Activated naive CD8-positive, alpha-beta T cell treated with anti-CD3 and anti-CD28 coated beads for 36 hours (primary cell): ENCODE measurements around the gene COG5. TPM values are rescaled to one million over a fixed set of nuclear protein-coding genes. Genes with fewer than 3 reads are reported as not detected.
A peak's percentile ranks its signal among the peaks of the same experiment; 100 is the strongest.

Experiments
- DNase-seq: peaks from one replicate; pipeline ENCODE4 v3.0.0; 2021
- H3K27ac Mint-ChIP-seq: one replicate; pipeline ENCODE4 v1.8.0; 2022; ENCODE audit warnings: mild to moderate bottlenecking, moderate library complexity, mixed read lengths
- H3K27me3 Mint-ChIP-seq: one replicate; pipeline ENCODE4 v1.8.0; 2022; ENCODE audit warnings: mild to moderate bottlenecking, mixed read lengths
- H3K36me3 Mint-ChIP-seq: one replicate; pipeline ENCODE4 v1.8.0; 2021; ENCODE audit warnings: mild to moderate bottlenecking, mixed read lengths
- H3K4me1 Mint-ChIP-seq: one replicate; pipeline ENCODE4 v1.8.0; 2021; ENCODE audit warnings: mixed read lengths
- H3K4me3 Mint-ChIP-seq: one replicate; pipeline ENCODE4 v1.8.0; 2022; ENCODE audit warnings: mild to moderate bottlenecking, moderate library complexity, mixed read lengths
- H3K9me3 Mint-ChIP-seq: one replicate; pipeline ENCODE4 v1.8.0; 2022; ENCODE audit warnings: mixed read lengths
- total RNA-seq, 2 experiments: library from RNA; stranded (reverse); gene quantifications; one replicate each; pipeline ENCODE4 v1.2.3, GENCODE V29; 2021

Gene COG5
- total RNA-seq, 2 experiments from 2014 or later: 29.6 TPM

GRCh38 chr7:107502797-107503196 is 60.9 kb downstream of the COG5 start:
- DNase-seq: no peak
- Mint-ChIP-seq H3K36me3 (peaks cover 16% of the 10 kb centered on the region), H3K4me3 (no peak overlapping the region), H3K27ac (no peak overlapping the region), H3K4me1 (peaks cover 17% of the 10 kb centered on the region), H3K9me3 (peaks cover 3% of the 10 kb centered on the region), H3K27me3 (no peaks in the 10 kb centered on the region)

DNA sequence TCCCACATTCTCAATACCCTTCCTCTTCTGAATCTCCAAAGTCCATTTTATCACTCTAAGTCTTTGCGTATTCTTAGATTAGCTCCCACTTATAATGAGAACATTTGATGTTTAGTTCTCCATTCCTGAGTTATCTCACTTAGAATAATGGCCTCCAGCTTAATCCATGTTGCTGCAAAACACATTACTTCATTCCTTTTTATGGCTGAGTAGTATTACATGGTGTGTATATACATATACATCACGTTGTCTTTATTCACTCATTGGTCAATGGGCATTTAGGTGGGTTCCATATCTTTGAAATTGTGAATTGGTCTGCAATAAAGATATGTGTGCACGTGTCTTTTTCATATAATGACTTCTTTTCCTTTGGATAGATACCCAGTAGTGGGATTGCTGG is 61.6 kb downstream of the COG5 start:
- DNase-seq: no peak
- Mint-ChIP-seq H3K4me1 (peaks cover 14% of the 10 kb centered on the region), H3K36me3 (peaks cover 16% of the 10 kb centered on the region), H3K9me3 (peaks cover 1% of the 10 kb centered on the region), H3K4me3 (no peak overlapping the region), H3K27ac (no peak overlapping the region), H3K27me3 (no peaks in the 10 kb centered on the region)

- no peak overlapping the region for H3K27ac Mint-ChIP-seq
Measured at GRCh38 chr7:107501593-107501992, 62.1 kb downstream of the COG5 start.

GRCh38 chr7:107499731-107500130 is 64.0 kb downstream of the COG5 start:
- H3K36me3 Mint-ChIP-seq: peaks cover 25% of the 10 kb centered on the region
- H3K4me1 Mint-ChIP-seq: peaks cover 11% of the 10 kb centered on the region
- DNase-seq: no peak
- peaks cover 5% of the 10 kb centered on the region for H3K9me3 Mint-ChIP-seq
- H3K4me3 Mint-ChIP-seq: no peak overlapping the region
- H3K27ac Mint-ChIP-seq: no peak overlapping the region
- H3K27me3 Mint-ChIP-seq: no peaks in the 10 kb centered on the region

More at GRCh38 chr7:107501593-107501992, 62.1 kb downstream of the COG5 start:
- Mint-ChIP-seq H3K9me3 (peaks cover 3% of the 10 kb centered on the region), H3K4me1 (peaks cover 14% of the 10 kb centered on the region), H3K36me3 (peaks cover 20% of the 10 kb centered on the region), H3K27me3 (no peaks in the 10 kb centered on the region), H3K4me3 (no peak overlapping the region)
- peak; percentile 6 for DNase-seq

- H3K9me3 Mint-ChIP-seq: peaks cover 6% of the 10 kb centered on the region
- peaks cover 17% of the 10 kb centered on the region for H3K4me1 Mint-ChIP-seq
- DNase-seq: no peak
- H3K36me3 Mint-ChIP-seq: peaks cover 40% of the 10 kb centered on the region
- H3K4me3 Mint-ChIP-seq: no peak overlapping the region
- no peak overlapping the region for H3K27ac Mint-ChIP-seq
- no peaks in the 10 kb centered on the region for H3K27me3 Mint-ChIP-seq
Measured at GRCh38 chr7:107495516-107495915, 68.2 kb downstream of the COG5 start.

GRCh38 chr7:107494884-107495283 is 68.8 kb downstream of the COG5 start:
- H3K27ac Mint-ChIP-seq: no peak overlapping the region
- H3K27me3 Mint-ChIP-seq: no peaks in the 10 kb centered on the region
- no peak overlapping the region for H3K4me3 Mint-ChIP-seq
- no peak for DNase-seq
- H3K4me1 Mint-ChIP-seq: peaks cover 17% of the 10 kb centered on the region
- H3K36me3 Mint-ChIP-seq: peaks cover 46% of the 10 kb centered on the region
- H3K9me3 Mint-ChIP-seq: peaks cover 6% of the 10 kb centered on the region

- no peak overlapping the region for H3K4me3 Mint-ChIP-seq
- H3K4me1 Mint-ChIP-seq: peaks cover 19% of the 10 kb centered on the region
- H3K27me3 Mint-ChIP-seq: no peaks in the 10 kb centered on the region
- no peak overlapping the region for H3K27ac Mint-ChIP-seq
- peaks cover 6% of the 10 kb centered on the region for H3K9me3 Mint-ChIP-seq
- DNase-seq: no peak
- H3K36me3 Mint-ChIP-seq: peaks cover 46% of the 10 kb centered on the region
Measured at GRCh38 chr7:107494315-107494751, 69.4 kb downstream of the COG5 start.

- peaks cover 20% of the 10 kb centered on the region for H3K4me1 Mint-ChIP-seq
- H3K4me3 Mint-ChIP-seq: no peak overlapping the region
- peaks cover 41% of the 10 kb centered on the region for H3K36me3 Mint-ChIP-seq
- H3K27me3 Mint-ChIP-seq: no peaks in the 10 kb centered on the region
- peaks cover 5% of the 10 kb centered on the region for H3K9me3 Mint-ChIP-seq
- DNase-seq: no peak
- no peak overlapping the region for H3K27ac Mint-ChIP-seq
Measured at GRCh38 chr7:107492875-107493274, 70.8 kb downstream of the COG5 start.

DNA sequence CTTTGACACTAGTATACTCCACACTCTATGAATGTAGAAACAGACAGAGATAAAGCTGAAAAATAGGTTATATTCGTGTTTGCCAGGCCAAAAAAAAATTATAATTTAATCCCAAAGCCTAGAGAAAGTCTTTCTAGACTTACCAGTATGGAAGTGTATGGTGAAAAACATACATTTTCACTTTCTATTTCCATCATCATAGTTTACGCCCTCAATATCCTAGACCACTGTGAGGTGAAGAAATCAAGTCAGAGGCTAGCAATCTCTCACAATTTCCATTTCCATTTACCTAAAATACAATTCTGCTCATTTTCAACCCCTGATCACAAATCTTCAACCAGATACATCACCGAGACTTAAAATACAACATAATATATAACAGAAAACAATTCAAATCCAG is 77.7 kb downstream of the COG5 start:
- Mint-ChIP-seq H3K27ac (no peak overlapping the region), H3K36me3 (peaks cover 27% of the 10 kb centered on the region), H3K27me3 (no peaks in the 10 kb centered on the region), H3K4me1 (peaks cover 21% of the 10 kb centered on the region), H3K9me3 (peaks cover 6% of the 10 kb centered on the region), H3K4me3 (no peak overlapping the region)
- DNase-seq: no peak

- H3K9me3 Mint-ChIP-seq: peaks cover 6% of the 10 kb centered on the region
Measured at GRCh38 chr7:107482571-107482970, 81.1 kb downstream of the COG5 start.

DNA sequence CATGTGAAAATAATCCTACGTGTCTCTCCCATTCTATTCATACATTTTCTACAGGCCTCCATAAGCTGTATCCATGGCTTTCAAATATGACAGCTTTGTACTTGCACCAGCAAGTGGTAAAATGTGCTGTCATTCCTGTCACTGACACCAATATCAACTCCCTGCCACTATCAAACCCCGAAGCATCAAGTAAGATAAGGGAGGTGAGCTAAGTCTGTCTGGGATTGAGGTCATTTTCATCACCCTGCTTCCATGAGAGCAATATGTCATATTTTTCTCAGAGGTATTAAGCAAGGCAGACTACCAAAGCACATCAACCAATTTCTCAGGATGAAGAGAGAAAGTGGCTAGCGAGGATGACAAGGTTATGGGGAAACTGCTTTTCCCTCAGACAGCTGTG is 82.8 kb downstream of the COG5 start:
- Mint-ChIP-seq H3K27ac (no peak overlapping the region), H3K36me3 (peaks cover 8% of the 10 kb centered on the region), H3K27me3 (no peaks in the 10 kb centered on the region), H3K4me1 (peaks cover 17% of the 10 kb centered on the region), H3K9me3 (peaks cover 5% of the 10 kb centered on the region), H3K4me3 (no peak overlapping the region)
- no peak for DNase-seq

More at GRCh38 chr7:107482571-107482970, 81.1 kb downstream of the COG5 start:
- no peak for DNase-seq
- no peak overlapping the region for H3K27ac Mint-ChIP-seq
- peaks cover 14% of the 10 kb centered on the region for H3K36me3 Mint-ChIP-seq
- H3K4me1 Mint-ChIP-seq: peaks cover 20% of the 10 kb centered on the region
- no peaks in the 10 kb centered on the region for H3K27me3 Mint-ChIP-seq
- H3K4me3 Mint-ChIP-seq: no peak overlapping the region

GRCh38 chr7:107479303-107479702 is 84.4 kb downstream of the COG5 start:
- H3K4me1 Mint-ChIP-seq: peaks cover 10% of the 10 kb centered on the region
- H3K36me3 Mint-ChIP-seq: peaks cover 4% of the 10 kb centered on the region
- H3K4me3 Mint-ChIP-seq: no peak overlapping the region
- no peaks in the 10 kb centered on the region for H3K27me3 Mint-ChIP-seq
- H3K9me3 Mint-ChIP-seq: no peaks in the 10 kb centered on the region
- DNase-seq: no peak
- no peak overlapping the region for H3K27ac Mint-ChIP-seq

DNA sequence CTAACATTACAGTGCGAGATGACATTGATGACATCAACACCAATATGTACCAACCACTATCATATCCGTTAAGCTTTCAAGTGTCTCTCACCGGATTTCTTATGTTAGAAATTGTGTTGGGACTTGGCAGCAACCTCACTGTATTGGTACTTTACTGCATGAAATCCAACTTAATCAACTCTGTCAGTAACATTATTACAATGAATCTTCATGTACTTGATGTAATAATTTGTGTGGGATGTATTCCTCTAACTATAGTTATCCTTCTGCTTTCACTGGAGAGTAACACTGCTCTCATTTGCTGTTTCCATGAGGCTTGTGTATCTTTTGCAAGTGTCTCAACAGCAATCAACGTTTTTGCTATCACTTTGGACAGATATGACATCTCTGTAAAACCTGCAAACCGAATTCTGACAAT is 89.6 kb downstream of the COG5 start:
- Mint-ChIP-seq H3K27ac (no peak overlapping the region), H3K4me1 (peaks cover 8% of the 10 kb centered on the region), H3K36me3 (peaks cover 4% of the 10 kb centered on the region), H3K9me3 (no peaks in the 10 kb centered on the region), H3K27me3 (no peaks in the 10 kb centered on the region), H3K4me3 (no peak overlapping the region)
- no peak for DNase-seq

GRCh38 chr7:107472116-107472515 is 91.6 kb downstream of the COG5 start:
- peaks cover 7% of the 10 kb centered on the region for H3K4me1 Mint-ChIP-seq
- no peak overlapping the region for H3K27ac Mint-ChIP-seq
- no peaks in the 10 kb centered on the region for H3K9me3 Mint-ChIP-seq
- no peak overlapping the region for H3K4me3 Mint-ChIP-seq
- H3K27me3 Mint-ChIP-seq: no peaks in the 10 kb centered on the region
- DNase-seq: no peak
- H3K36me3 Mint-ChIP-seq: peaks cover 4% of the 10 kb centered on the region

- Mint-ChIP-seq H3K27me3 (no peaks in the 10 kb centered on the region), H3K36me3 (peaks cover 4% of the 10 kb centered on the region), H3K9me3 (no peaks in the 10 kb centered on the region), H3K4me1 (peaks cover 7% of the 10 kb centered on the region), H3K27ac (no peak overlapping the region), H3K4me3 (no peak overlapping the region)
- no peak for DNase-seq
Measured at GRCh38 chr7:107471292-107472070, 92.2 kb downstream of the COG5 start.

- peaks cover 7% of the 10 kb centered on the region for H3K4me1 Mint-ChIP-seq
- no peak within 1 kb of the TSS for H3K4me3 Mint-ChIP-seq
- DNase-seq: no peak
- H3K36me3 Mint-ChIP-seq: peaks cover 4% of the 10 kb centered on the region
- no peaks in the 10 kb centered on the region for H3K9me3 Mint-ChIP-seq
- H3K27ac Mint-ChIP-seq: no peak within 1 kb of the TSS
- H3K27me3 Mint-ChIP-seq: no peaks in the 10 kb centered on the region
Measured at GRCh38 chr7:107469929-107470328, 93.8 kb downstream of the COG5 start, which contains the start of gene GPR22. GPR22 (plus strand) TSS chr7:107470057; CDS start chr7:107474061, 4,004 bp downstream.
